ENCODE results near the gene PKN1. TPM values are rescaled to one million over a fixed set of nuclear protein-coding genes. Genes with fewer than 3 reads are reported as not detected.
"Not testable (repeated sequence)": the region's sequence is repeated elsewhere in the genome, so short reads cannot be mapped to it uniquely, and the experiment has no call there.

The PKN1 gene
- total RNA-seq, 2 experiments from 2014 or later: 159 to 164 TPM

- Mint-ChIP-seq H3K27me3 (ENCODE audit: low read depth) (no peaks in the 10 kb centered on the region), H3K9me3 (no peaks in the 10 kb centered on the region), H3K36me3 (ENCODE audit: low read depth) (peaks cover 20% of the 10 kb centered on the region), H3K27ac (no peak overlapping the region), H3K4me3 (no peak overlapping the region), H3K4me1 (ENCODE audit: low read depth) (no peaks in the 10 kb centered on the region)
- intact Hi-C loops (cut with micrococcal nuclease): no loop called here
- no peak for DNase-seq
- CTCF ChIA-PET: no interaction called here
Observed at GRCh38 chr19:14460935-14461334, 27.8 kb downstream of the PKN1 start.

GRCh38 chr19:14462401-14462800, 29.3 kb downstream of the PKN1 start:
- H3K4me1 Mint-ChIP-seq (ENCODE audit: low read depth); H3K4me3 Mint-ChIP-seq; CTCF ChIA-PET; H3K27me3 Mint-ChIP-seq (ENCODE audit: low read depth); H3K9me3 Mint-ChIP-seq; DNase-seq; intact Hi-C loops (cut with micrococcal nuclease); H3K27ac Mint-ChIP-seq: not testable (repeated sequence)
- H3K36me3 Mint-ChIP-seq (ENCODE audit: low read depth): peaks cover 21% of the 10 kb centered on the region

GRCh38 chr19:14463747-14464146, 30.6 kb downstream of the PKN1 start:
- no peaks in the 10 kb centered on the region for H3K4me1 Mint-ChIP-seq (ENCODE audit: low read depth)
- no peaks in the 10 kb centered on the region for H3K27me3 Mint-ChIP-seq (ENCODE audit: low read depth)
- H3K27ac Mint-ChIP-seq: no peak overlapping the region
- H3K9me3 Mint-ChIP-seq: no peaks in the 10 kb centered on the region
- no peak for DNase-seq
- CTCF ChIA-PET: no interaction called here
- no peak overlapping the region for H3K4me3 Mint-ChIP-seq
- intact Hi-C loops (cut with micrococcal nuclease): no loop called here
- peaks cover 24% of the 10 kb centered on the region for H3K36me3 Mint-ChIP-seq (ENCODE audit: low read depth)

GRCh38 chr19:14467391-14467790, 34.3 kb downstream of the PKN1 start:
- Mint-ChIP-seq H3K9me3 (no peaks in the 10 kb centered on the region), H3K4me3 (no peak overlapping the region), H3K27me3 (ENCODE audit: low read depth) (no peaks in the 10 kb centered on the region), H3K4me1 (ENCODE audit: low read depth) (peaks cover 2% of the 10 kb centered on the region), H3K36me3 (ENCODE audit: low read depth) (peaks cover 12% of the 10 kb centered on the region), H3K27ac (no peak overlapping the region)
- DNase-seq: no peak
- intact Hi-C loops (cut with micrococcal nuclease): no loop called here
- CTCF ChIA-PET: interaction anchor here (1.4 to 2.0 kb wide), 2 partner anchors 12 to 331 kb away, joined by 6 to 8 read pairs; partner anchors contain the start of gene ASF1B

- no peaks in the 10 kb centered on the region for H3K9me3 Mint-ChIP-seq
- H3K27ac Mint-ChIP-seq: no peak overlapping the region
- peaks cover 6% of the 10 kb centered on the region for H3K4me1 Mint-ChIP-seq (ENCODE audit: low read depth)
- no peak for DNase-seq
- CTCF ChIA-PET: interaction anchor here (0.7 to 1.4 kb wide), 2 partner anchors 12 kb away, joined by 3 to 8 read pairs; no protein-coding TSS in a partner anchor
- no peak overlapping the region for H3K4me3 Mint-ChIP-seq
- peaks cover 12% of the 10 kb centered on the region for H3K36me3 Mint-ChIP-seq (ENCODE audit: low read depth)
- peaks cover 3% of the 10 kb centered on the region for H3K27me3 Mint-ChIP-seq (ENCODE audit: low read depth)
- intact Hi-C loops (cut with micrococcal nuclease): no loop called here
Observed at GRCh38 chr19:14467816-14468215, 34.7 kb downstream of the PKN1 start.

GRCh38 chr19:14470031-14470876, 37.1 kb downstream of the PKN1 start:
- peaks cover 19% of the 10 kb centered on the region for H3K4me1 Mint-ChIP-seq (ENCODE audit: low read depth)
- CTCF ChIA-PET: no interaction called here
- H3K36me3 Mint-ChIP-seq (ENCODE audit: low read depth): peaks cover 6% of the 10 kb centered on the region
- H3K27ac Mint-ChIP-seq: no peak overlapping the region
- peaks cover 16% of the 10 kb centered on the region for H3K27me3 Mint-ChIP-seq (ENCODE audit: low read depth)
- intact Hi-C loops (cut with micrococcal nuclease): loop anchor here (5.0 kb wide), 2 partner anchors 263 to 588 kb away; partner anchors contain the start of gene ADGRL1
- no peak overlapping the region for H3K4me3 Mint-ChIP-seq
- no peak for DNase-seq
- H3K9me3 Mint-ChIP-seq: no peaks in the 10 kb centered on the region

- Mint-ChIP-seq H3K27me3 (ENCODE audit: low read depth) (peaks cover 19% of the 10 kb centered on the region), H3K36me3 (ENCODE audit: low read depth) (peaks cover 4% of the 10 kb centered on the region), H3K4me1 (ENCODE audit: low read depth) (peaks cover 30% of the 10 kb centered on the region), H3K4me3 (no peak overlapping the region), H3K27ac (no peak overlapping the region), H3K9me3 (no peaks in the 10 kb centered on the region)
- intact Hi-C loops (cut with micrococcal nuclease): loop anchor here (1.0 to 5.0 kb wide), 4 partner anchors 39 to 589 kb away; partner anchors contain the start of gene ADGRL1
- DNase-seq: no peak
- CTCF ChIA-PET: interaction anchor here (0.6 to 3.5 kb wide), 6 partner anchors 10 to 40 kb away, joined by 3 to 24 read pairs (median 6); partner anchors contain the start of gene PKN1
Observed at GRCh38 chr19:14471436-14472187, 38.5 kb downstream of the PKN1 start.

- Mint-ChIP-seq H3K27me3 (ENCODE audit: low read depth) (peaks cover 19% of the 10 kb centered on the region), H3K4me3 (no peak overlapping the region), H3K27ac (no peak overlapping the region), H3K9me3 (no peaks in the 10 kb centered on the region), H3K4me1 (ENCODE audit: low read depth) (peaks cover 31% of the 10 kb centered on the region), H3K36me3 (ENCODE audit: low read depth) (peaks cover 4% of the 10 kb centered on the region)
- intact Hi-C loops (cut with micrococcal nuclease): loop anchor here (1.0 to 5.0 kb wide), 4 partner anchors 40 to 590 kb away; partner anchors contain the start of gene ADGRL1
- CTCF ChIA-PET: interaction anchor here (0.6 to 3.5 kb wide), 15 partner anchors 9 to 336 kb away, joined by 3 to 24 read pairs (median 3); partner anchors contain the start of genes ASF1B and PKN1
- peak; percentile 83 for DNase-seq
Observed at GRCh38 chr19:14472202-14472938, 39.3 kb downstream of the PKN1 start.

GRCh38 chr19:14473073-14473977, 40.2 kb downstream of the PKN1 start:
- no peak for DNase-seq
- peaks cover 19% of the 10 kb centered on the region for H3K27me3 Mint-ChIP-seq (ENCODE audit: low read depth)
- peaks cover 4% of the 10 kb centered on the region for H3K36me3 Mint-ChIP-seq (ENCODE audit: low read depth)
- peak overlapping the region; percentile 47 for H3K4me3 Mint-ChIP-seq
- intact Hi-C loops (cut with micrococcal nuclease): loop anchor here (2.0 to 5.0 kb wide), 3 partner anchors 113 to 591 kb away; partner anchors contain the start of gene ADGRL1
- no peak overlapping the region for H3K27ac Mint-ChIP-seq
- no peaks in the 10 kb centered on the region for H3K9me3 Mint-ChIP-seq
- CTCF ChIA-PET: interaction anchor here (0.6 to 3.5 kb wide), 11 partner anchors 8 to 337 kb away, joined by 3 to 24 read pairs (median 3); partner anchors contain the start of genes ASF1B and PKN1
- H3K4me1 Mint-ChIP-seq (ENCODE audit: low read depth): peaks cover 31% of the 10 kb centered on the region

- H3K4me1 Mint-ChIP-seq (ENCODE audit: low read depth): peaks cover 31% of the 10 kb centered on the region
- no peaks in the 10 kb centered on the region for H3K9me3 Mint-ChIP-seq
- DNase-seq: no peak
- H3K4me3 Mint-ChIP-seq: no peak overlapping the region
- peaks cover 4% of the 10 kb centered on the region for H3K36me3 Mint-ChIP-seq (ENCODE audit: low read depth)
- no peak overlapping the region for H3K27ac Mint-ChIP-seq
- peaks cover 19% of the 10 kb centered on the region for H3K27me3 Mint-ChIP-seq (ENCODE audit: low read depth)
- CTCF ChIA-PET: interaction anchor here (0.7 to 3.5 kb wide), 2 partner anchors 43 to 1297 kb away, joined by 3 to 24 read pairs; partner anchors contain the start of gene PKN1
- intact Hi-C loops (cut with micrococcal nuclease): loop anchor here (2.0 to 5.0 kb wide), 4 partner anchors 113 to 592 kb away; partner anchors contain the start of genes ADGRL1 and ASF1B
Observed at GRCh38 chr19:14473978-14474578, 41.0 kb downstream of the PKN1 start.

Data from activated naive CD4-positive, alpha-beta T cell treated with anti-CD3 and anti-CD28 coated beads for 36 hours (primary cell).